GM19324 (cell line): ENCODE data around the gene ALDH5A1.
"Not testable (repeated sequence)": the region's sequence is repeated elsewhere in the genome, so short reads cannot be mapped to it uniquely, and the experiment has no call there.

ENCODE experiments used
- ATAC-seq: cut with Tn5 transposase; IDR thresholded peaks from one replicate; pipeline ENCODE4 v1.9.1; 2021; ENCODE audit warnings: mild to moderate bottlenecking, moderate library complexity; ENCODE audit not compliant: unreplicated experiment, low FRiP score

ALDH5A1 gene

GRCh38 chr6:24484657-24485323 lies 10.0 kb upstream of the ALDH5A1 start:
- ATAC-seq = no peak

- ATAC-seq = no peak
Measured at GRCh38 chr6:24486065-24486464, 8.7 kb upstream of the ALDH5A1 start.

- ATAC-seq = no peak
Measured at GRCh38 chr6:24489470-24489869, 5.3 kb upstream of the ALDH5A1 start, which contains the start of gene GPLD1. Gene GPLD1, minus strand, starts transcription at chr6:24489578. Its CDS starts 67 bp downstream, at chr6:24489511.

GRCh38 chr6:24489881-24490280 lies 4.9 kb upstream of the ALDH5A1 start:
- ATAC-seq = no peak

GRCh38 chr6:24490948-24491347 lies 3.8 kb upstream of the ALDH5A1 start:
- ATAC-seq = no peak

GRCh38 chr6:24492475-24492874 lies 2.3 kb upstream of the ALDH5A1 start:
- ATAC-seq = no peak

- ATAC-seq = no peak
Measured at GRCh38 chr6:24493945-24494820, 586 bp upstream of the ALDH5A1 start.

- no peak for ATAC-seq
Measured at GRCh38 chr6:24497254-24497970, 2.6 kb downstream of the ALDH5A1 start.

- no peak for ATAC-seq
Measured at GRCh38 chr6:24500683-24501082, 5.9 kb downstream of the ALDH5A1 start.

GRCh38 chr6:24501374-24501773 lies 6.6 kb downstream of the ALDH5A1 start:
- no peak for ATAC-seq

- no peak for ATAC-seq
Measured at GRCh38 chr6:24501914-24502313, 7.1 kb downstream of the ALDH5A1 start.

- no peak for ATAC-seq
Measured at GRCh38 chr6:24504287-24504648, 9.5 kb downstream of the ALDH5A1 start.

GRCh38 chr6:24504649-24505586 lies 10.1 kb downstream of the ALDH5A1 start:
- no peak for ATAC-seq

- ATAC-seq = no peak
Measured at GRCh38 chr6:24506814-24507520, 12.2 kb downstream of the ALDH5A1 start.

GRCh38 chr6:24511976-24512375 lies 17.2 kb downstream of the ALDH5A1 start:
- not testable (repeated sequence) for ATAC-seq

- ATAC-seq = no peak
Measured at GRCh38 chr6:24513602-24514001, 18.8 kb downstream of the ALDH5A1 start.

GRCh38 chr6:24517659-24518543 lies 23.1 kb downstream of the ALDH5A1 start:
- ATAC-seq = peak; percentile 80

- ATAC-seq = peak; percentile 55
Measured at GRCh38 chr6:24520929-24521546, 26.3 kb downstream of the ALDH5A1 start.
